ENCODE data around the gene SCN3B. TPM values are rescaled to one million over a fixed set of nuclear protein-coding genes. Genes with fewer than 3 reads are reported as not detected.

Gene SCN3B
- total and polyA plus RNA-seq, 2 of the 4 experiments (the other 2 are of a cell fraction) = under 0.01 to 0.03 TPM

- WGBS, 2 experiments (ENCODE audit: extremely low coverage in 2 of 2, insufficient read length in 1 of 2) = no CpG with 5 or more reads among the region's 2 CpGs
- H3K36me3 ChIP-seq (ENCODE audit: control insufficient read depth, insufficient read depth, low read length) = no peaks in the 10 kb centered on the region
- DNase-seq = no peak
- H3K9me1 ChIP-seq (ENCODE audit: insufficient read depth, low read length) = no peaks in the 10 kb centered on the region
- no peak overlapping the region for H3K4ac ChIP-seq (ENCODE audit: low read depth, low read length)
- intact Hi-C loops (cut with micrococcal nuclease) = no loop called here
- H2AFZ ChIP-seq (replicated peaks; ENCODE audit: low read length, poor library complexity) = no peak overlapping the region
- no peak overlapping the region for H2BK15ac ChIP-seq (ENCODE audit: low read depth, low read length)
- no peaks in the 10 kb centered on the region for H3K9me3 ChIP-seq (ENCODE audit: control insufficient read depth, insufficient read depth, low read length)
- peaks cover 26% of the 10 kb centered on the region for H3K27me3 ChIP-seq (ENCODE audit: control insufficient read depth, insufficient read depth, low read length)
- POLR2A ChIA-PET (ENCODE audit: unreplicated experiment) = no interaction called here
- in situ Hi-C loops (cut with MboI; ENCODE audit: low sequenced_read_pairs) = no loop called here
- H3K4me1 ChIP-seq (ENCODE audit: control insufficient read depth, insufficient read depth, low read length) = no peaks in the 10 kb centered on the region
- dilution Hi-C loops (cut with HindIII; ENCODE audit: low sequenced_read_pairs, unreplicated experiment) = no loop called here
- H4K8ac ChIP-seq (ENCODE audit: low read depth in 2 of 2, low read length in 2 of 2) = no peak overlapping the region
- no peak for ATAC-seq (ENCODE audit: low read depth)
- H3K4me2 ChIP-seq (ENCODE audit: low read depth, low read length) = no peak overlapping the region
- no peak overlapping the region for H4K91ac ChIP-seq (ENCODE audit: insufficient read depth, low read depth, low read length)
- no peak overlapping the region for H4K5ac ChIP-seq (ENCODE audit: low read depth, low read length)
- H2AK5ac ChIP-seq (ENCODE audit: low read depth, low read length) = no peak overlapping the region
- no peak overlapping the region for H3K9ac ChIP-seq (ENCODE audit: low read depth, low read length)
- no peak overlapping the region for H3K4me3 ChIP-seq (ENCODE audit: insufficient read depth, low read depth, low read length)
- no peak overlapping the region for H3K27ac ChIP-seq (ENCODE audit: insufficient read depth, low read length)
- no peak overlapping the region for H2BK5ac ChIP-seq (ENCODE audit: low read depth, low read length, poor library complexity, severe bottlenecking)
- no peaks in the 10 kb centered on the region for H3K79me1 ChIP-seq (ENCODE audit: low read depth in 1 of 2, low read length in 2 of 2)
- no peak overlapping the region for H2BK120ac ChIP-seq (ENCODE audit: low read depth, low read length)
- H3K14ac ChIP-seq (replicated peaks; ENCODE audit: low read depth, low read length) = no peak overlapping the region
- TF ChIP-seq RAD21 (IDR thresholded peaks at IDR 0.05; ENCODE audit: low read length) (no peak), BHLHE40 (IDR thresholded peaks at IDR 0.05; ENCODE audit: low read depth, low read length) (no peak), RFX5 (IDR thresholded peaks at IDR 0.05; ENCODE audit: low read depth, low read length) (no peak), POLR2A (IDR thresholded peaks at IDR 0.05; ENCODE audit: low read depth, low read length) (no peak), MXI1 (IDR thresholded peaks at IDR 0.05; ENCODE audit: borderline replicate concordance, low read depth, low read length) (no peak), RCOR1 (IDR thresholded peaks at IDR 0.05; ENCODE audit: insufficient replicate concordance, low read length) (no peak), CHD1 (IDR thresholded peaks at IDR 0.05; ENCODE audit: low read depth, low read length) (no peak), SMC3 (IDR thresholded peaks at IDR 0.05; ENCODE audit: low read depth, low read length) (no peak), MAZ (IDR thresholded peaks at IDR 0.05; ENCODE audit: borderline replicate concordance, low read depth, low read length) (no peak), CTCF (conservative IDR thresholded peaks at IDR 0.05; ENCODE audit: low read depth, low read length) (no peak), NFE2L2 (IDR thresholded peaks at IDR 0.05; ENCODE audit: low read depth, low read length) (no peak), CEBPB (IDR thresholded peaks at IDR 0.05; ENCODE audit: low read depth, low read length) (no peak), MAFK (IDR thresholded peaks at IDR 0.05; ENCODE audit: low read depth, low read length) (no peak)
- TF ChIP-seq, protein P1, sequence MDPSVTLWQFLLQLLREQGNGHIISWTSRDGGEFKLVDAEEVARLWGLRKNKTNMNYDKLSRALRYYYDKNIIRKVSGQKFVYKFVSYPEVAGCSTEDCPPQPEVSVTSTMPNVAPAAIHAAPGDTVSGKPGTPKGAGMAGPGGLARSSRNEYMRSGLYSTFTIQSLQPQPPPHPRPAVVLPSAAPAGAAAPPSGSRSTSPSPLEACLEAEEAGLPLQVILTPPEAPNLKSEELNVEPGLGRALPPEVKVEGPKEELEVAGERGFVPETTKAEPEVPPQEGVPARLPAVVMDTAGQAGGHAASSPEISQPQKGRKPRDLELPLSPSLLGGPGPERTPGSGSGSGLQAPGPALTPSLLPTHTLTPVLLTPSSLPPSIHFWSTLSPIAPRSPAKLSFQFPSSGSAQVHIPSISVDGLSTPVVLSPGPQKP (IDR thresholded peaks at IDR 0.05; ENCODE audit: borderline replicate concordance, low read depth, low read length) = no peak
- no TSS peak for BruUV-seq (replicated peaks)
- no peak overlapping the region for H3K18ac ChIP-seq (ENCODE audit: low read depth, low read length)
- H2AK9ac ChIP-seq (replicated peaks; ENCODE audit: low read depth, low read length, poor library complexity) = no peak overlapping the region
- CTCF ChIA-PET = no interaction called here
- no peaks in the 10 kb centered on the region for H4K20me1 ChIP-seq (ENCODE audit: insufficient read depth, low read length)
- H2BK20ac ChIP-seq (ENCODE audit: low read depth, low read length) = no peak overlapping the region
- no peak overlapping the region for H3K23ac ChIP-seq (ENCODE audit: low read depth, low read length)
- no peak overlapping the region for H3K56ac ChIP-seq (ENCODE audit: extremely low read depth, insufficient read depth, low read length)
Measured at GRCh38 chr11:123702696-123703095, 48.3 kb upstream of the SCN3B start.
